GM12878 (cell line): Measurements from ENCODE around the gene MTHFD1L.

Experiments used
- CBFB ChIP-seq: IDR thresholded peaks from 2 replicates; pipeline ENCODE4 v1.6.1; 2016; ENCODE audit warnings: antibody characterized with exemption, low read depth
- NFXL1 ChIP-seq: fragments of 450-650 bp; IDR thresholded peaks from 2 replicates; pipeline ENCODE4 v1.6.1; 2017; ENCODE audit warnings: antibody characterized with exemption, mild to moderate bottlenecking, borderline replicate concordance
- PML ChIP-seq: IDR thresholded peaks from 2 replicates; pipeline ENCODE4 v1.6.1; 2012; ENCODE audit warnings: low read length, inconsistent platforms
- POLR2AphosphoS5 ChIP-seq: IDR thresholded peaks from 2 replicates; pipeline ENCODE4 v1.6.1; 2011; ENCODE audit warnings: mild to moderate bottlenecking, low read length, inconsistent platforms

- TF ChIP-seq NFXL1 (no peak), POLR2AphosphoS5 (no peak), PML (no peak), CBFB (no peak)
Observed at GRCh38 chr6:150959166-150959565, 93.7 kb downstream of the MTHFD1L start.
